Esophagus muscularis mucosa (tissue), 4 donors: ENCODE measurements around the gene TSNAX. TPM values are rescaled to one million over a fixed set of nuclear protein-coding genes. Genes with fewer than 3 reads are reported as not detected.

Experiments
- DNase-seq: peaks from one replicate; pipeline ENCODE4 v3.0.0-alpha.2; 2017; ENCODE audit errors: extremely low spot score
- H3K27ac ChIP-seq, 4 donors: fragments of 200-600 bp; sonication (generic); replicated peaks in 1 of 4; 1 replicate in 3 of 4; 2 replicates in 1 of 4; pipeline ENCODE4 v1.5.1; 2016 to 2019; ENCODE audit warnings: mild to moderate bottlenecking in 1 of 4
- H3K27me3 ChIP-seq, 4 donors: fragments of 200-600 bp; sonication (generic); one replicate each; pipeline versions ENCODE4 v1.5.1 to v1.6.0; 2016 to 2019
- H3K36me3 ChIP-seq, 4 donors: fragments of 200-600 bp; sonication (generic); one replicate each; pipeline ENCODE4 v1.5.1; 2016 to 2019
- H3K4me1 ChIP-seq, 4 donors: fragments of 200-600 bp; sonication (generic); one replicate each; pipeline ENCODE4 v1.5.1; 2016 to 2019
- H3K4me3 ChIP-seq, 4 donors: fragments of 200-600 bp; sonication (generic); 1 replicate in 2 of 4; 2 replicates in 2 of 4; pipeline ENCODE4 v1.5.1; 2016 to 2019; ENCODE audit warnings: mild to moderate bottlenecking in 4 of 4, moderate library complexity in 1 of 4
- H3K9me3 ChIP-seq, 4 donors: fragments of 200-600 bp; sonication (generic); 1 replicate in 3 of 4; 2 replicates in 1 of 4; pipeline ENCODE4 v1.5.1; 2016 to 2019
- EP300 ChIP-seq: sonication (generic); formaldehyde crosslinking; IDR thresholded peaks from one replicate; pipeline ENCODE4 v1.6.1; 2017; ENCODE audit warnings: antibody characterized with exemption
- POLR2A ChIP-seq: fragments of 450-650 bp; IDR thresholded peaks from one replicate; pipeline ENCODE4 v1.6.1; 2017; ENCODE audit warnings: antibody characterized with exemption, moderate library complexity, mild to moderate bottlenecking, low read depth
- POLR2AphosphoS5 ChIP-seq, 2 donors: sonication (generic); formaldehyde crosslinking; IDR thresholded peaks; one replicate each; pipeline ENCODE4 v1.6.1; 2017; ENCODE audit warnings: antibody characterized with exemption in 2 of 2
- WGBS: methylation state at CpG from one replicate; pipeline ENCODE4 v1.1.5; 2018; 5-methylcytosine and 5-hydroxymethylcytosine counted together
- intact Hi-C: fragments of 100-400 bp; cut with DNase I; formaldehyde crosslinking; loops from one replicate; pipeline ENCODE4 v1.15.1; 2023
- total RNA-seq, 4 donors: library from RNA; depleted of rRNA; stranded (reverse); fragments of >200 nt; gene quantifications; one replicate each; pipeline versions ENCODE4 v1.1.0 to v1.2.1, GENCODE V29; 2016
- TF ChIP-seq, protein P1 (sequence below), 3 experiments: fragments of 200-600 bp in 2 of 3; fragments of 450-650 bp in 1 of 3; sonication (generic) in 2 of 3; IDR thresholded peaks; one replicate each; pipeline ENCODE4 v1.5.1; 2017 to 2019; ENCODE audit warnings: antibody characterized with exemption in 3 of 3, mild to moderate bottlenecking in 2 of 3, moderate library complexity in 1 of 3

Gene TSNAX
- total RNA-seq, 4 donors from 2014 or later = 20.4 to 29.6 (median 24.7) TPM

DNA sequence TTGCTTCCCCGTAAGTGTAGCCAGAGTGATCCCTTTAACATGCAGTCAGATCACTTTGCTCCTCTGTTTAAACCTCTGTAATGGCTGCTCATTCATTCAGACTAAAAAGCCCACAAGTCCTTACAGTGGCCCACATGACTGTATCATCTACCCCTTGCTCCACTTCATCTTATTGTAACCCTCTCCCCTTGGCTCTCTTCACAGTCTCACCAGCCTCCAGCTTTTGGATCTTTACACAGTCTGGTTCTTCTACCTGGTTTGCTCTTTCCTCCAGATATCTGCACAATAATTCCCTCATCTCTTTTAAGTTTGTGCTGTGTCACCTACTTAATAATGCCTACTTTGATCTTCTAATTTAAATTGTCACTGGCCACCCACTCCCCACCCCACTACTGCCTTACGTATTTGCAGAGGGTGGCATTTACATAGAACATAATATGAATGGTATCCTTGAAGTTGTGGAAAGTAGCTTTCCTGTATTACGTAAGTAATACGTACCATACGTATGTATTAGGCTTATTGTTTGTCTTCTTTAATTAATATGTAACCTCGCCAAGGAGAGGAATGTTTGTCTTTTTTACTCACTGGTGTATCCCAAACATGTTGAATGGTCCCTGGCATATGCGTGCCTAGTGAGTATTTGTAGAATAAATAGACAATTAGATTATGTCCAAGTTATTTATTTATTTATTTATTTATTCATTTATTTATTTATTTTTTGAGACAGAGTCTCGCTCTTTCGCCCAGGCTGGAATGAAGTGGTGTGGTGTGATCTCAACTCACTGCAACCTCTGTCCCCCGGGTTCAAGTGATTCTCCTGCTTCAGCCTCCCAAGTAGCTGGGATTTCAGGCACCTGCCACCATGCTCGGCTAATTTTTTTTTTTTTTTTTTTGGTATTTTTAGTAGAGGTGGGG lies 48.6 kb downstream of the TSNAX start:
- TF ChIP-seq POLR2AphosphoS5 (IDR thresholded peaks at IDR 0.05) = no peak
- no peak for TF ChIP-seq EP300
- TF ChIP-seq, protein P1, sequence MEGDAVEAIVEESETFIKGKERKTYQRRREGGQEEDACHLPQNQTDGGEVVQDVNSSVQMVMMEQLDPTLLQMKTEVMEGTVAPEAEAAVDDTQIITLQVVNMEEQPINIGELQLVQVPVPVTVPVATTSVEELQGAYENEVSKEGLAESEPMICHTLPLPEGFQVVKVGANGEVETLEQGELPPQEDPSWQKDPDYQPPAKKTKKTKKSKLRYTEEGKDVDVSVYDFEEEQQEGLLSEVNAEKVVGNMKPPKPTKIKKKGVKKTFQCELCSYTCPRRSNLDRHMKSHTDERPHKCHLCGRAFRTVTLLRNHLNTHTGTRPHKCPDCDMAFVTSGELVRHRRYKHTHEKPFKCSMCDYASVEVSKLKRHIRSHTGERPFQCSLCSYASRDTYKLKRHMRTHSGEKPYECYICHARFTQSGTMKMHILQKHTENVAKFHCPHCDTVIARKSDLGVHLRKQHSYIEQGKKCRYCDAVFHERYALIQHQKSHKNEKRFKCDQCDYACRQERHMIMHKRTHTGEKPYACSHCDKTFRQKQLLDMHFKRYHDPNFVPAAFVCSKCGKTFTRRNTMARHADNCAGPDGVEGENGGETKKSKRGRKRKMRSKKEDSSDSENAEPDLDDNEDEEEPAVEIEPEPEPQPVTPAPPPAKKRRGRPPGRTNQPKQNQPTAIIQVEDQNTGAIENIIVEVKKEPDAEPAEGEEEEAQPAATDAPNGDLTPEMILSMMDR (IDR thresholded peaks at IDR 0.05) = no peak
- no peak for TF ChIP-seq POLR2A
- 87% methylated on average over 11 of the region's 11 CpGs for WGBS
- Histone ChIP-seq H3K27ac (no peak overlapping the region), H3K36me3 (no peaks in the 10 kb centered on the region), H3K4me1 (no peaks in the 10 kb centered on the region), H3K9me3 (no peaks in the 10 kb centered on the region), H3K4me3 (no peak overlapping the region), H3K27me3 (no peaks in the 10 kb centered on the region)
- DNase-seq = no peak
- intact Hi-C loops = no loop called here

DNA sequence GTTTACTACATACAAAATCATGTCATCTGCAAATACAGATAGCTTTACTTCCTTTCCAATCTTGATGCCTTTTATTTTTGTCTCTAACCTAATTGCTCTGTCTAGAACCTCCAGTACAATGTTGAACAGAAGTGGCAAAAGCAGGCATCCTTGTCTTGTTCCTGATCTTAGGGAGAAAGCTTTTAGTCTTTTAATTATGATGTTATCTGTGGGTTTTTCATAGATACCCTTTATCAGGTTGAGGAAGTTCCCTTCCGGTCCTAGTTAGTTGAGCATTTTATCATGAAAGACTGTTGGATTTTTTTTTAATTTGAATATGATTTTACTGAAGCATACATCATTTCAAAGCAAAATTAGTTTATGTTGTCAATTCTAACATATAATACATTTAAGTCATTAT lies 52.4 kb downstream of the TSNAX start:
- TF ChIP-seq POLR2A (no peak), POLR2AphosphoS5 (IDR thresholded peaks at IDR 0.05) (no peak), EP300 (no peak)
- TF ChIP-seq, protein P1 (IDR thresholded peaks at IDR 0.05) = no peak
- H3K36me3 ChIP-seq = no peaks in the 10 kb centered on the region
- WGBS = 78% methylated on average over 1 of the region's 1 CpG
- DNase-seq = no peak
- H3K27ac ChIP-seq = no peak overlapping the region
- H3K4me1 ChIP-seq = no peaks in the 10 kb centered on the region
- no peaks in the 10 kb centered on the region for H3K9me3 ChIP-seq
- H3K27me3 ChIP-seq = no peaks in the 10 kb centered on the region
- no peak overlapping the region for H3K4me3 ChIP-seq
- intact Hi-C loops = no loop called here

DNA sequence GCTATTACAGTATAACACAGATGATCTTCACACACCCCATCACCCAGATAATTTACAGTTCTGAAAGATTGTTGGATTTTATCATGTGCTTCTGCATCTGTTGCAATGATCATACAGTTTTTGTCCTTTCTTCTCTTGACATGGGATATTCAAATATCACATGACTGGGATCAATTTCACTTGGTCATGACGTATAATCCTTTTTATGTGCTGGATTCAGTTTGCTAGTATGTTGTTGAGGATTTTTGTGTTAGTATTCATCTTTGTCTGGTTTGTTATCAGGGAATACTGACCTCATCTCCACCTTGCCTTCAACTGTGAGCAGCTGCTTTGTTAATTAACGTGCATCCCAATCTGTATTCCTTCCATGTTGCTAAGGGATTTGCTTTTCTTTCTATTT lies 53.4 kb downstream of the TSNAX start:
- Histone ChIP-seq H3K9me3 (no peaks in the 10 kb centered on the region), H3K4me1 (no peaks in the 10 kb centered on the region), H3K27me3 (no peaks in the 10 kb centered on the region), H3K4me3 (no peak overlapping the region), H3K36me3 (no peaks in the 10 kb centered on the region), H3K27ac (no peak overlapping the region)
- intact Hi-C loops = no loop called here
- WGBS = 83% methylated on average over 2 of the region's 2 CpGs
- no peak for DNase-seq
- TF ChIP-seq, protein P1 (IDR thresholded peaks at IDR 0.05) = no peak
- TF ChIP-seq POLR2A (no peak), POLR2AphosphoS5 (IDR thresholded peaks at IDR 0.05) (no peak), EP300 (no peak)

DNA sequence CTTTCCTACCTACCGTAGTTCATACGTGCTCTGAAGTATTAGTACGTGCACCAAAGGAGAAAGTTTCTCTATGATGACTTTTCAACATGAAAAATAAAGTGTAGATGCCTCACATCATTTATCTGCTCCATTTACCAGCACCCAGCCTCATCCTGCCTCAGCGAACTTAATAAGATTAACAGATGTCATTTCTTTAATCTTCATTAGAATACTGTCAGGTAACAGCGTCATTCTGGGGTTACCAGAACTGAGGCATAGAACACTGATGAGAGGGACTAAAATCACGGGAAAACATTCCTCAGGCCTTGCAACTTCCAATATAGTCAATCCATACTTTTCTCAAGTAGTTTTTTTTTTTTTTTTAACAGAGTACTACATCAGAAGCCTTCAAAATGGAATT lies 54.9 kb downstream of the TSNAX start:
- Histone ChIP-seq H3K4me3 (no peak overlapping the region), H3K27ac (no peak overlapping the region), H3K4me1 (no peaks in the 10 kb centered on the region), H3K9me3 (no peaks in the 10 kb centered on the region), H3K36me3 (no peaks in the 10 kb centered on the region), H3K27me3 (no peaks in the 10 kb centered on the region)
- 87% methylated on average over 6 of the region's 6 CpGs for WGBS
- no peak for DNase-seq
- no peak for TF ChIP-seq POLR2A
- TF ChIP-seq, protein P1 (IDR thresholded peaks at IDR 0.05) = no peak
- no peak for TF ChIP-seq EP300
- no peak for TF ChIP-seq POLR2AphosphoS5 (IDR thresholded peaks at IDR 0.05)
- intact Hi-C loops = no loop called here
